CD8-positive, alpha-beta memory T cell (primary cell): ENCODE data around the gene SLCO3A1. TPM values are rescaled to one million over a fixed set of nuclear protein-coding genes. Genes with fewer than 3 reads are reported as not detected.
A peak's percentile ranks its signal among the peaks of the same experiment; 100 is the strongest.

Source experiments
- CTCF ChIA-PET: fragments of 350-600 bp; sonication (Branson Sonifier 250); formaldehyde crosslinking; loops from one replicate; lab custom pipeline; 2021; ENCODE audit warnings: antibody characterized with exemption; lab: Charles Lee
- POLR2A ChIA-PET: fragments of 350-600 bp; sonication (Branson Sonifier 250); formaldehyde crosslinking; loops from one replicate; lab custom pipeline; 2021; ENCODE audit warnings: antibody characterized with exemption; lab: Charles Lee
- DNase-seq, 5 donors: peaks; one replicate each; pipeline versions ENCODE4 v3.0.0 to v3.0.0-alpha.2; 2020 to 2022; ENCODE audit warnings: mixed read lengths in 1 of 5
- H3K27ac ChIP-seq: one replicate; pipeline ENCODE4 v1.7.0; 2013; ENCODE audit warnings: low read depth, mild to moderate bottlenecking, low read length, moderate library complexity
- H3K27me3 ChIP-seq: 2 replicates; pipeline ENCODE4 v1.7.0; 2013; ENCODE audit warnings: low read length, mild to moderate bottlenecking; ENCODE audit not compliant: insufficient read depth, poor library complexity, severe bottlenecking
- H3K36me3 ChIP-seq: 2 replicates; pipeline ENCODE4 v1.7.0; 2013; ENCODE audit warnings: mild to moderate bottlenecking, low read length, moderate library complexity; ENCODE audit not compliant: insufficient read depth
- H3K4me1 ChIP-seq: 2 replicates; pipeline ENCODE4 v1.7.0; 2013; ENCODE audit warnings: mild to moderate bottlenecking, low read length, moderate library complexity; ENCODE audit not compliant: insufficient read depth
- H3K4me3 ChIP-seq: 2 replicates; pipeline ENCODE4 v1.7.0; 2013; ENCODE audit warnings: mild to moderate bottlenecking, low read length
- H3K9me3 ChIP-seq: 2 replicates; pipeline ENCODE4 v1.7.0; 2013; ENCODE audit warnings: mild to moderate bottlenecking, low read length
- H3K27ac Mint-ChIP-seq, 8 donors: one replicate each; pipeline ENCODE4 v1.8.0; 2020 to 2021; ENCODE audit warnings: mixed read lengths in 8 of 8, mild to moderate bottlenecking in 6 of 8, inconsistent platforms in 3 of 8, moderate library complexity in 3 of 8
- H3K27me3 Mint-ChIP-seq, 2 donors: one replicate each; pipeline ENCODE4 v1.8.0; 2020 to 2021; ENCODE audit warnings: mixed read lengths in 2 of 2, mild to moderate bottlenecking in 1 of 2, moderate library complexity in 1 of 2
- H3K36me3 Mint-ChIP-seq, 3 donors: one replicate each; pipeline ENCODE4 v1.8.0; 2020 to 2021; ENCODE audit warnings: mixed read lengths in 3 of 3, inconsistent platforms in 1 of 3, mild to moderate bottlenecking in 1 of 3
- H3K4me1 Mint-ChIP-seq, 3 donors: one replicate each; pipeline ENCODE4 v1.8.0; 2020 to 2021; ENCODE audit warnings: mixed read lengths in 3 of 3, inconsistent platforms in 1 of 3, mild to moderate bottlenecking in 1 of 3
- H3K4me3 Mint-ChIP-seq, 7 donors: one replicate each; pipeline ENCODE4 v1.8.0; 2020 to 2021; ENCODE audit warnings: mixed read lengths in 7 of 7, mild to moderate bottlenecking in 6 of 7, moderate library complexity in 4 of 7, inconsistent platforms in 2 of 7
- H3K9me3 Mint-ChIP-seq, 5 donors: one replicate each; pipeline ENCODE4 v1.8.0; 2020 to 2022; ENCODE audit warnings: mixed read lengths in 5 of 5, mild to moderate bottlenecking in 3 of 5, moderate library complexity in 2 of 5, inconsistent platforms in 1 of 5
- polyA plus RNA-seq: library from polyadenylated mRNA; unstranded; fragments of 300-500 nt; fragmentation: Illumina TruSeq; gene quantifications from one replicate; pipeline ENCODE4 v1.2.3, GENCODE V29; 2021
- total RNA-seq, 2 experiments: library from RNA; stranded (reverse); gene quantifications; one replicate each; pipeline ENCODE4 v1.2.3, GENCODE V29; 2021

Gene SLCO3A1
- total and polyA plus RNA-seq, 3 experiments from 2014 or later: 10.0 to 47.9 (median 10.8) TPM

DNA sequence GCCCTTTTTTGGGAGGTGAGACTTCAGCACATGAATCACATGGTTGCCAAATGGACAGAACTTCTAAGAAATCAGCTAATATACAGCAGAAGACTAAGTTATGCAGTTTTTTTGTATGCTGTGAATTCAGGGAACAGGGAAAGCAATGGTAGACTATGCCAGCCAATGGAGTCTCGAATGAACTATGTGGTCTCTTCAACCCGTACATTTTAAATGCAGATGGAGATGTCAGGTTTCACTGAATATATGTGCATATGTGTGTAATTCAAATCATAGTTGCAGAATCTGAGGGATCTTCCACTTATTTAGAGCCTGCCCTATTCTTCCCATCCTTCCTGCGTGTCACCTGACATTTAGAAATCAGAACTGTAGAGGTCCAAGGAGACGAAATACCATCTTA is 187.9 kb downstream of the SLCO3A1 start:
- no peaks in the 10 kb centered on the region for H3K36me3 Mint-ChIP-seq
- H3K4me3 Mint-ChIP-seq: no peak overlapping the region
- H3K27me3 Mint-ChIP-seq: no peaks in the 10 kb centered on the region
- no peak overlapping the region for H3K27ac Mint-ChIP-seq
- H3K27ac ChIP-seq: no peak overlapping the region
- peaks cover 0 to 4% (median 0%) of the 10 kb centered on the region in 5 donors for H3K9me3 Mint-ChIP-seq
- no peak overlapping the region for H3K4me3 ChIP-seq
- no peaks in the 10 kb centered on the region for H3K36me3 ChIP-seq
- H3K9me3 ChIP-seq: no peaks in the 10 kb centered on the region
- no peak for DNase-seq
- ChIA-PET POLR2A (no interaction called here), CTCF (no interaction called here)
- H3K4me1 Mint-ChIP-seq: peaks cover 39 to 72% (median 60%) of the 10 kb centered on the region in 3 donors
- H3K4me1 ChIP-seq: peaks cover 7% of the 10 kb centered on the region
- no peaks in the 10 kb centered on the region for H3K27me3 ChIP-seq

DNA sequence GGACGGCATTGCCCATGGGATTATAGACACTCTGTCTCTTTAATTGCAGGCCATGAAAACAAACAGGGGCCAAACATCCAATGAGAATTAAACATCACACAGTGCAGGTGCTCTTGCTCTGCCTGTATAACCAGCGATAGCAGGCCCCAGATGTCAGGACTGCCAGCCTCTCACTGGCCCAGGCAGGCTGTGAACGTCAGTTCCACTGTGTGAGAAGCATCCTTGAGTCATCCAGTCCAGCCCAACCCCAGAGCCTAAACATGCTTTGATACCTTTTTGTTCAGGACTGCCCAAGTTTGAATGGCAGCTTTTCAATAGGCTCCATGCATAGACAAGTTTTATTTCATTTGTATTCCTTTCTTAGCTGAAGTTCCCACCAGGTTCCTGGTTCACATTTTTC is 189.8 kb downstream of the SLCO3A1 start:
- Histone ChIP-seq H3K27ac (no peak overlapping the region), H3K27me3 (no peaks in the 10 kb centered on the region), H3K9me3 (no peaks in the 10 kb centered on the region), H3K4me1 (peaks cover 7% of the 10 kb centered on the region), H3K36me3 (no peaks in the 10 kb centered on the region), H3K4me3 (no peak overlapping the region)
- Mint-ChIP-seq H3K4me3 (no peak overlapping the region), H3K4me1 (peaks cover 47 to 77% (median 68%) of the 10 kb centered on the region in 3 donors), H3K27me3 (no peaks in the 10 kb centered on the region), H3K27ac (peak overlapping the region in 1 of 8 donors; percentile 13), H3K36me3 (no peaks in the 10 kb centered on the region), H3K9me3 (peaks cover 0 to 4% (median 0%) of the 10 kb centered on the region in 5 donors)
- CTCF ChIA-PET: no interaction called here
- POLR2A ChIA-PET: no interaction called here
- DNase-seq: no peak

DNA sequence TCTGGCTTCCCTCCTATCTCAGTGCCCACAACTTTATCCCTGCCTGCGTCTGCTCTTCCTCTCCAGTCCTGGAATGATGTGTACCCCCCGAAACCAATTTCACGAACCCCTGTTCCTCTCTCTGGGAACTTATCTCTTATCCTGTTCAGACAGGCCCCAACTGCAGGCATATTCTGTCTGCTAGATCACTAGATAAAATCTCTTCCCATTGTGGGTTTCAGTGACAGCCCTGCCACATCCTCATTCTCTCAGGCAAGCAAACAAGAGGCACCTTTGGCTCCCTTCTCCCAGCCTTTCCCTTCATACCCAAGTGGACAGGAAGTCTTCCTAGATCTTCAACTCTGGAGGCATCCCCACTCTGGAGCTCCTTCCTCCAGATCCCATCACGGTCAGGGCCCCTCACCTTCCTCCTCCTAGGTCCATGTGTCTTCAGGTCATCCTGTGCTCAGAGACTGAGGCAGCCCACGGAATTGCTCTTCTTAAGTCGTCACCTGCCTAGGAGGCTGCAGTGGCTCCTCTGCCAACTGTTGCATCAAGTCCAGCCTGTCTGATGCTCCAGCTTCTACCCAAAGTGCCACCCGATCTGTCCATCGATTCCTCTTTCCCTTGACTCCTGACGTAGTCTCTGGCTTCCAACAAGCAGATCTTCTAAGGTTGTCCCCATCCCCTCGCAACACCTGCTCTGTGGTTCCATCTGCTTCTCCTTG is 190.8 kb downstream of the SLCO3A1 start:
- POLR2A ChIA-PET: no interaction called here
- Mint-ChIP-seq H3K4me3 (no peak overlapping the region), H3K27ac (peak overlapping the region in 3 of 8 donors; percentile 2 to 69 (median 66)), H3K36me3 (no peaks in the 10 kb centered on the region), H3K27me3 (no peaks in the 10 kb centered on the region), H3K4me1 (peaks cover 48 to 81% (median 74%) of the 10 kb centered on the region in 3 donors), H3K9me3 (peaks cover 0 to under 1% (median 0%) of the 10 kb centered on the region in 5 donors)
- CTCF ChIA-PET: no interaction called here
- no peaks in the 10 kb centered on the region for H3K36me3 ChIP-seq
- H3K27me3 ChIP-seq: no peaks in the 10 kb centered on the region
- no peak for DNase-seq
- no peak overlapping the region for H3K4me3 ChIP-seq
- H3K4me1 ChIP-seq: peaks cover 7% of the 10 kb centered on the region
- no peak overlapping the region for H3K27ac ChIP-seq
- no peaks in the 10 kb centered on the region for H3K9me3 ChIP-seq

DNA sequence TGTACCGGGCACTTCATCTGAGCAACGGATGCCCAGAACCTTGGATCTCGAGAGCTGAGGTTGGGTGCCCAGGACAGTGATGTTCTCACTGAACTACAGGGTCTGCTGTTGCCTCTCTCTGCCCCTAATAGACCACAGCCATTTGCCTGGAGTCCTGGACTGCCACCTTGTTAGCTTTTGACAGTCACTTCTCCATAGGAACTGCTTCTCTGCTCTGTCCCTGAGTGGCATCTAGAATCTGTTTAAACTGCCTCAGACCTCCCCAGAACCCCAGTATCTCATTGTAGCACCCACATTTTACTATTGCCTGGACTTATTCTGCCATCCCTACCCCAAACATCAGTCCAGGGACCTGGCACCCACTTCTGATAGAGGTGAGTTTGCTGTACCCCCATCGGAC is 194.4 kb downstream of the SLCO3A1 start:
- peaks cover 0 to 1% of the 10 kb centered on the region in 2 donors for H3K27me3 Mint-ChIP-seq
- Histone ChIP-seq H3K4me1 (peaks cover 7% of the 10 kb centered on the region), H3K9me3 (no peaks in the 10 kb centered on the region), H3K36me3 (no peaks in the 10 kb centered on the region), H3K27me3 (no peaks in the 10 kb centered on the region), H3K4me3 (no peak overlapping the region), H3K27ac (no peak overlapping the region)
- CTCF ChIA-PET: no interaction called here
- H3K4me3 Mint-ChIP-seq: no peak overlapping the region
- peaks cover 47 to 68% (median 57%) of the 10 kb centered on the region in 3 donors for H3K4me1 Mint-ChIP-seq
- no peak overlapping the region for H3K27ac Mint-ChIP-seq
- POLR2A ChIA-PET: no interaction called here
- no peak for DNase-seq
- H3K9me3 Mint-ChIP-seq: no peaks in the 10 kb centered on the region
- peaks cover 0 to 1% (median 0%) of the 10 kb centered on the region in 3 donors for H3K36me3 Mint-ChIP-seq

DNA sequence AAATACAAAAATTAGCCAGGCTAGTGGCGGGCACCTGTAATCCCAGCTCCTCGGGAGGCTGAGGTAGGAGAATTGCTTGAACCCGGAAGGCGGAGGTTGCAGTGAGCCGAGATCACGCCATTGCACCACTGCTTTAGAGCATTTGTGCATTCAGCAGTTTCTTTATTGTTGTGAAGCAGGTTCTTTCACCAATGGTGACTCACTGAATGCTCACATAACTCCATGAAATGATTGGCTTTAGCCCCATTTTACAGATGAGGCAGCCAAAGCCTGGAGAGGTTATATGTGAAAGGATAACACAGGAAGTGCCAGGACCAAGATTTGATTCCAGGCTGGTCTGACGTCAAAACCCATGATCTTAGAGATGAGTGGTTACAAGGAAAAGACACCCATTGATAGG is 195.2 kb downstream of the SLCO3A1 start:
- Histone ChIP-seq H3K27me3 (no peaks in the 10 kb centered on the region), H3K9me3 (no peaks in the 10 kb centered on the region), H3K4me1 (peaks cover 7% of the 10 kb centered on the region), H3K36me3 (no peaks in the 10 kb centered on the region), H3K4me3 (no peak overlapping the region), H3K27ac (no peak overlapping the region)
- no peak for DNase-seq
- H3K9me3 Mint-ChIP-seq: no peaks in the 10 kb centered on the region
- H3K4me1 Mint-ChIP-seq: peaks cover 43 to 63% (median 49%) of the 10 kb centered on the region in 3 donors
- POLR2A ChIA-PET: no interaction called here
- H3K27me3 Mint-ChIP-seq: peaks cover 0 to 1% of the 10 kb centered on the region in 2 donors
- peaks cover 0 to 1% (median 0%) of the 10 kb centered on the region in 3 donors for H3K36me3 Mint-ChIP-seq
- no peak overlapping the region for H3K4me3 Mint-ChIP-seq
- CTCF ChIA-PET: no interaction called here
- no peak overlapping the region for H3K27ac Mint-ChIP-seq

DNA sequence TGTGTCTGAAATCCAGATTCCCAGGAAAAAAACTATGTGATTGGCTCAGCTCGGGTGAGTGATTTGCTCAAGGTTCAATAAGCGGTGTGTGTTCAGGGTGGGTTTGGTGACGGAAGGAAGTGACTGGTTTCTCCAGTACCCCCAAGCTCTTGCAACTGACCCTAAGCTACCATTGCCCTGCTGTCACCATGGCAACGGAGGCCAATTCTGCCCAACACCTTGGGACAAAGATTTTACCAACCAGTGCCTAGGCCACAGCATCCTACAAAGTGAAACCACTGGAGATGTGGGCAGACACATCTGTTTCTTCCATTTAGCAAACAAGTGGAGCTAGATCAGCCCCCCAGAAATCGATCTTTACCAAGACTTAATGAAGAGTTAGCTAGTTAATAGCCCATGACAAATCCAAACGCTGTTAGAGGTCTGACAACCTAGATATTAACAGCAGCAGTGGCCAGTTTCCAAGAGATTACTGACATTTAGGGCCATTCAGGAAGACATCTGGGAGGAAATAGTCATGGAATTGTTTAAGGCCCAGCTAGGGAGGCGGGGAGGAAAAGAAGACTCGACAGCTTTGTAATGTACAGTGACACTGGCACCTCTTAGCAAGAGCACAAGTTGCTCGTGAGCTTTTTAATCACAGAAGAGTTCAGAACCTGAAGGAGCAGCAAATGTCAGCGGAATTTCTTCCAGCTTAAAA is 195.9 kb downstream of the SLCO3A1 start:
- Mint-ChIP-seq H3K4me1 (peaks cover 36 to 56% (median 42%) of the 10 kb centered on the region in 3 donors), H3K36me3 (peaks cover 0 to 1% (median 0%) of the 10 kb centered on the region in 3 donors), H3K27me3 (peaks cover 0 to 1% of the 10 kb centered on the region in 2 donors), H3K4me3 (no peak overlapping the region), H3K9me3 (no peaks in the 10 kb centered on the region), H3K27ac (peak overlapping the region in 2 of 8 donors; percentile 28 to 29)
- no peaks in the 10 kb centered on the region for H3K27me3 ChIP-seq
- H3K4me1 ChIP-seq: no peaks in the 10 kb centered on the region
- H3K27ac ChIP-seq: no peak overlapping the region
- ChIA-PET POLR2A (interaction anchor here (0.6 kb wide), 1 partner anchor 1636 kb away, joined by 3 read pairs; no protein-coding TSS in a partner anchor), CTCF (no interaction called here)
- no peak overlapping the region for H3K4me3 ChIP-seq
- no peaks in the 10 kb centered on the region for H3K9me3 ChIP-seq
- H3K36me3 ChIP-seq: no peaks in the 10 kb centered on the region
- no peak for DNase-seq

DNA sequence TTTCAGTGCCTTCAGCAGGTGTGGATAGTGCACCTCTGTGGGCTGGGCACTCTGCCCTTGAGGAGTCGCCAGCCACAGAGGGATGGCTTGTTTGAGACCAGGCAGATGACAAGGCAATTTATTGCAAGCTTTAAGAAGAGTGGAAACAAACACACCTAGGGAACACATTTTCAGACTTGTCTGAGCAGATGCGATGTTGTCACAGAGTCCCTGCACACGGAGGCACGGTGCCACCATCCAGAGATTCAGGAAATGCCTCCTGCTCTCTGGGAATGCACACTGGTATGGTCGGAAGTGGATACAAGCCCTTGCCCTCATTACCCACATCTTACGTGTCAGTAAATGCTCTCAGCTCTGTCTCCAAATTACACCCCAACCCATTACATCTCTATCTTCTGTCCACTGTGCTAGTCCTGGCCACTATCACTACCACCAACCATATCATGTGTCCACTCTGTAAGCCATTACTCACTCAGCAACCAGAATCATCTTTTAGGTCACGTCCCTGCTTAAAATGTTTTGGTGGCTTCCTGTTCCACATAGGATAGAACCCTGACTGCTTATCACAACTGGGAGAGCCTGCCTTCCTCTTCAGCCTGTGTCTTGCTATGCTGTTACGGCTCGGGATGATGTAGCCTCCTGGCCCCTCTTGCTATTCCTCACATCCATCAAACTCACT is 196.9 kb downstream of the SLCO3A1 start:
- Histone ChIP-seq H3K36me3 (no peaks in the 10 kb centered on the region), H3K9me3 (no peaks in the 10 kb centered on the region), H3K4me1 (no peaks in the 10 kb centered on the region), H3K27me3 (no peaks in the 10 kb centered on the region), H3K4me3 (no peak overlapping the region), H3K27ac (no peak overlapping the region)
- Mint-ChIP-seq H3K4me1 (peaks cover 34 to 52% (median 40%) of the 10 kb centered on the region in 3 donors), H3K27me3 (peaks cover 0 to 1% of the 10 kb centered on the region in 2 donors), H3K9me3 (no peaks in the 10 kb centered on the region), H3K36me3 (peaks cover 0 to 1% (median 0%) of the 10 kb centered on the region in 3 donors), H3K27ac (peak overlapping the region in 3 of 8 donors; percentile 5 to 47 (median 30)), H3K4me3 (no peak overlapping the region)
- no peak for DNase-seq
- ChIA-PET CTCF (interaction anchor here (1.3 kb wide), 1 partner anchor 24 kb away, joined by 3 read pairs; no protein-coding TSS in a partner anchor), POLR2A (no interaction called here)
